Motor neuron (in vitro differentiated cells): ENCODE results near the gene ACIN1. TPM values are rescaled to one million over a fixed set of nuclear protein-coding genes. Genes with fewer than 3 reads are reported as not detected.
A peak's percentile ranks its signal among the peaks of the same experiment; 100 is the strongest.

Source experiments
- ATAC-seq, 8 experiments: fragments of 200-7000 bp; cut with Tn5 transposase; replicated peaks in 6 of 8; 2 replicates each; pipeline ENCODE4 v1.8.0; 2021; ENCODE audit warnings: mild to moderate bottlenecking in 8 of 8, moderate library complexity in 8 of 8
- H3K27ac ChIP-seq, 2 donors: fragments of 250-450 bp; sonication (Bioruptor Pico); 2 replicates each; pipeline ENCODE4 v1.9.0; 2021; ENCODE audit warnings: antibody characterized with exemption in 2 of 2, mild to moderate bottlenecking in 2 of 2, moderate library complexity in 1 of 2
- H3K4me1 ChIP-seq, 2 donors: fragments of 250-450 bp; sonication (Bioruptor Pico); replicated peaks in 1 of 2; 2 replicates each; pipeline ENCODE4 v1.6.1; 2021; ENCODE audit warnings: antibody characterized with exemption in 2 of 2, mild to moderate bottlenecking in 2 of 2, moderate library complexity in 1 of 2
- H3K4me3 ChIP-seq, 5 donors: fragments of 250-450 bp; sonication (Bioruptor Pico); 2 replicates each; pipeline ENCODE4 v1.9.0; 2021; ENCODE audit warnings: antibody characterized with exemption in 5 of 5, mild to moderate bottlenecking in 5 of 5, moderate library complexity in 4 of 5
- WGBS, 10 experiments: fragments of 450-650 bp; shearing (Covaris generic); methylation state at CpG; one replicate each; pipeline ENCODE4 v1.0.0; 2022; 5-methylcytosine and 5-hydroxymethylcytosine counted together
- in situ Hi-C, 9 experiments: fragments of 400-800 bp; cut with MboI; loops; one replicate each; pipeline ENCODE4 v1.15.0; 2021; ENCODE audit warnings: low sequenced_read_pairs in 9 of 9, low pct_unique_long_range_greater_than_20kb in 2 of 9; ENCODE audit not compliant: unreplicated experiment in 9 of 9
- total RNA-seq, 8 experiments: library from RNA; unstranded; fragments of 300-600 nt; gene quantifications; 2 replicates each; pipeline versions ENCODE4 v1.2.3 to v1.2.4, GENCODE V29; 2022

ACIN1 gene
- 100 to 1,000 TPM in 4 of 8 experiments, 10 to 100 TPM in 4; 52.2 to 315 (median 121) TPM for total RNA-seq

- peak; percentile 34 to 64 (median 59) for ATAC-seq
- Histone ChIP-seq H3K27ac (peak within 1 kb of the TSS; percentile 97 to 98), H3K4me1 (peaks cover 10 to 13% of the 10 kb centered on the region in 2 donors), H3K4me3 (peak within 1 kb of the TSS; percentile 63 to 91 (median 84))
- in situ Hi-C loops: no loop called here
- 0 to 20% (median 0%) methylated on average over 1 to 18 of the region's 55 CpGs; no CpG with 5 or more reads in 4 of the 10 experiments for WGBS, 10 experiments
Measured at GRCh38 chr14:23094666-23095195, at the start of gene ACIN1. TSS of gene ACIN1 (minus strand) at chr14:23095136. CDS start at chr14:23095112, 24 bp downstream.

- WGBS, 10 experiments: 36 to 100% (median 77%) methylated on average over 1 of the region's 1 CpG; no CpG with 5 or more reads in 1 of the 10 experiments
- in situ Hi-C loops: no loop called here
- H3K4me1 ChIP-seq: no peaks in the 10 kb centered on the region
Measured at GRCh38 chr14:23143911-23144310, 49.0 kb upstream of the ACIN1 start.

GRCh38 chr14:23142826-23143225 lies 47.9 kb upstream of the ACIN1 start:
- no peaks in the 10 kb centered on the region for H3K4me1 ChIP-seq
- no peak overlapping the region for H3K4me3 ChIP-seq
- no peak overlapping the region for H3K27ac ChIP-seq
- WGBS, 10 experiments: 27 to 93% (median 69%) methylated on average over 1 to 3 of the region's 4 CpGs; no CpG with 5 or more reads in 4 of the 10 experiments
- in situ Hi-C loops: no loop called here
- no peak for ATAC-seq

More at GRCh38 chr14:23143911-23144310, 49.0 kb upstream of the ACIN1 start:
- peak in 1 of 8 experiments; percentile 24 for ATAC-seq
- no peak overlapping the region for H3K27ac ChIP-seq
- no peak overlapping the region for H3K4me3 ChIP-seq

GRCh38 chr14:23141706-23142444 lies 46.9 kb upstream of the ACIN1 start:
- WGBS, 10 experiments: 36 to 100% (median 70%) methylated on average over 1 to 6 of the region's 7 CpGs; no CpG with 5 or more reads in 1 of the 10 experiments
- no peaks in the 10 kb centered on the region for H3K4me1 ChIP-seq
- in situ Hi-C loops: no loop called here
- H3K4me3 ChIP-seq: no peak overlapping the region
- peak in 3 of 8 experiments; percentile 41 to 93 (median 56) for ATAC-seq
- no peak overlapping the region for H3K27ac ChIP-seq

GRCh38 chr14:23140371-23140770 lies 45.4 kb upstream of the ACIN1 start:
- Histone ChIP-seq H3K4me3 (no peak overlapping the region), H3K27ac (no peak overlapping the region), H3K4me1 (no peaks in the 10 kb centered on the region)
- in situ Hi-C loops: no loop called here
- ATAC-seq: no peak
- WGBS, 10 experiments: 73 to 100% (median 92%) methylated on average over 1 to 5 of the region's 6 CpGs; no CpG with 5 or more reads in 4 of the 10 experiments

GRCh38 chr14:23139874-23140273 lies 44.9 kb upstream of the ACIN1 start:
- ATAC-seq: no peak

GRCh38 chr14:23137813-23138535 lies 43.0 kb upstream of the ACIN1 start:
- in situ Hi-C loops: no loop called here
- no peaks in the 10 kb centered on the region for H3K4me1 ChIP-seq
- no peak overlapping the region for H3K27ac ChIP-seq
- 0 to 100% (median 40%) methylated on average over 1 to 6 of the region's 6 CpGs; no CpG with 5 or more reads in 3 of the 10 experiments for WGBS, 10 experiments
- no peak overlapping the region for H3K4me3 ChIP-seq
- ATAC-seq: peak in 3 of 8 experiments; percentile 30 to 75 (median 59)

More at GRCh38 chr14:23139874-23140273, 44.9 kb upstream of the ACIN1 start:
- no peak overlapping the region for H3K27ac ChIP-seq
- WGBS, 10 experiments: 80 to 100% (median 100%) methylated on average over 1 to 2 of the region's 2 CpGs; no CpG with 5 or more reads in 4 of the 10 experiments
- no peaks in the 10 kb centered on the region for H3K4me1 ChIP-seq
- no peak overlapping the region for H3K4me3 ChIP-seq
- in situ Hi-C loops: no loop called here

- H3K4me3 ChIP-seq: no peak overlapping the region
- WGBS, 10 experiments: 53 to 100% (median 92%) methylated on average over 2 to 3 of the region's 11 CpGs; no CpG with 5 or more reads in 5 of the 10 experiments
- no peak overlapping the region for H3K27ac ChIP-seq
- in situ Hi-C loops: no loop called here
- no peaks in the 10 kb centered on the region for H3K4me1 ChIP-seq
- no peak for ATAC-seq
Measured at GRCh38 chr14:23137192-23137812, 42.4 kb upstream of the ACIN1 start.

GRCh38 chr14:23136566-23137133 lies 41.7 kb upstream of the ACIN1 start:
- 16 to 100% (median 83%) methylated on average over 2 to 6 of the region's 16 CpGs; no CpG with 5 or more reads in 5 of the 10 experiments for WGBS, 10 experiments
- Histone ChIP-seq H3K4me3 (no peak overlapping the region), H3K4me1 (no peaks in the 10 kb centered on the region), H3K27ac (no peak overlapping the region)
- in situ Hi-C loops: no loop called here
- peak in 2 of 8 experiments; percentile 25 to 45 for ATAC-seq

GRCh38 chr14:23132970-23133369 lies 38.0 kb upstream of the ACIN1 start:
- no peaks in the 10 kb centered on the region for H3K4me1 ChIP-seq
- in situ Hi-C loops: no loop called here
- no peak overlapping the region for H3K4me3 ChIP-seq
- no peak for ATAC-seq
- no peak overlapping the region for H3K27ac ChIP-seq
- WGBS, 10 experiments: 42 to 100% (median 87%) methylated on average over 1 to 7 of the region's 8 CpGs; no CpG with 5 or more reads in 1 of the 10 experiments

- H3K4me3 ChIP-seq: no peak overlapping the region
- H3K27ac ChIP-seq: no peak overlapping the region
- ATAC-seq: no peak
- in situ Hi-C loops: no loop called here
- WGBS, 10 experiments: 82 to 100% (median 100%) methylated on average over 1 to 4 of the region's 5 CpGs; no CpG with 5 or more reads in 7 of the 10 experiments
- no peaks in the 10 kb centered on the region for H3K4me1 ChIP-seq
Measured at GRCh38 chr14:23131482-23131881, 36.5 kb upstream of the ACIN1 start.

- in situ Hi-C loops: no loop called here
- Histone ChIP-seq H3K27ac (no peak overlapping the region), H3K4me3 (no peak overlapping the region), H3K4me1 (no peaks in the 10 kb centered on the region)
- peak in 1 of 8 experiments; percentile 50 for ATAC-seq
- 29 to 82% (median 67%) methylated on average over 1 to 3 of the region's 3 CpGs; no CpG with 5 or more reads in 1 of the 10 experiments for WGBS, 10 experiments
Measured at GRCh38 chr14:23130871-23131270, 35.9 kb upstream of the ACIN1 start.
